ENCODE measurements around the gene B3GLCT. TPM values are rescaled to one million over a fixed set of nuclear protein-coding genes. Genes with fewer than 3 reads are reported as not detected.

Gene B3GLCT
- total and polyA plus RNA-seq, 10 of the 15 experiments (the other 5 are each of a cell fraction or from before 2014, with no cell fraction given) = 0.07 to 0.89 (median 0.25) TPM

- TF ChIP-seq MTA2 (IDR thresholded peaks at IDR 0.05; ENCODE audit: low read depth) = no peak
- TF ChIP-seq IKZF1 (conservative IDR thresholded peaks at IDR 0.05) = no peak
- no peak for TF ChIP-seq BCL11A (IDR thresholded peaks at IDR 0.05; ENCODE audit: low read depth, low read length)
- no peak for TF ChIP-seq IRF4 (IDR thresholded peaks at IDR 0.05; ENCODE audit: low read depth, low read length)
- no peak for TF ChIP-seq BCL3 (IDR thresholded peaks at IDR 0.05; ENCODE audit: borderline replicate concordance, insufficient read depth, low read depth, low read length, poor library complexity, severe bottlenecking)
- no peak for TF ChIP-seq SIN3A (IDR thresholded peaks at IDR 0.05; ENCODE audit: low read depth, low read length)
- TF ChIP-seq CTCF (IDR thresholded peaks at IDR 0.05 in 2 of 3, conservative IDR thresholded peaks at IDR 0.05 in 1 of 3; ENCODE audit: control insufficient read depth in 2 of 3, extremely low read depth in 1 of 3, insufficient read depth in 1 of 3, low read depth in 3 of 3, low read length in 3 of 3) = no peak
Observed at GRCh38 chr13:31209841-31210210, 10.1 kb downstream of the B3GLCT start (continued).

- H3K4me1 ChIP-seq (ENCODE audit: control insufficient read depth, insufficient read depth, low read length) = no peaks in the 10 kb centered on the region
- no peaks in the 10 kb centered on the region for H3K79me2 ChIP-seq (ENCODE audit: control insufficient read depth, insufficient read depth, low read length)
- no TSS peak for BruUV-seq (replicated peaks)
- ChIA-PET CTCF (no interaction called here), POLR2A (no interaction called here), RAD21 (ENCODE audit: unreplicated experiment) (no interaction called here), SMC1A (ENCODE audit: uncharacterized antibody, unreplicated experiment) (no interaction called here)
- H3K9me3 ChIP-seq (replicated peaks; ENCODE audit: control insufficient read depth, insufficient read depth, low read length) = no peaks in the 10 kb centered on the region
- H3K9ac ChIP-seq (ENCODE audit: control insufficient read depth, insufficient read depth, low read length) = no peak overlapping the region
- H3K27me3 ChIP-seq (replicated peaks in 1 of 2; ENCODE audit: control insufficient read depth in 2 of 2, insufficient read depth in 2 of 2, low read length in 1 of 2) = no peaks in the 10 kb centered on the region
- H3K36me3 ChIP-seq (ENCODE audit: control insufficient read depth in 2 of 2, insufficient read depth in 2 of 2, low read length in 1 of 2) = no peaks in the 10 kb centered on the region
- ATAC-seq (no peak), FAIRE-seq (no peak), DNase-seq (ENCODE audit: low read depth, low spot score) (no peak)
- H3K4me3 ChIP-seq = no peak overlapping the region
- no peaks in the 10 kb centered on the region for H4K20me1 ChIP-seq (ENCODE audit: control insufficient read depth, insufficient read depth)
- no peak overlapping the region for H3K4me2 ChIP-seq (ENCODE audit: control insufficient read depth, insufficient read depth)
- WGBS (ENCODE audit: insufficient coverage, insufficient replicate concordance, low lambda C conversion rate, missing lambda C conversion rate) = 0% methylated on average over 2 of the region's 2 CpGs
- in situ Hi-C loops (cut with MboI) (no loop called here), intact Hi-C loops (cut with micrococcal nuclease; ENCODE audit: unreplicated experiment) (no loop called here)
- H3K27ac ChIP-seq (ENCODE audit: control insufficient read depth, insufficient read depth) = no peak overlapping the region
- H2AFZ ChIP-seq (ENCODE audit: control insufficient read depth, low read depth, low read length) = no peak overlapping the region
- TF ChIP-seq HDAC2 (IDR thresholded peaks at IDR 0.05) = no peak
- no peak for TF ChIP-seq MXI1 (IDR thresholded peaks at IDR 0.05; ENCODE audit: low read depth, low read length)
- no peak for TF ChIP-seq GATAD2B (conservative IDR thresholded peaks at IDR 0.05; ENCODE audit: low read depth)
- TF ChIP-seq STAT3 (IDR thresholded peaks at IDR 0.05; ENCODE audit: low read depth, low read length) = no peak
- TF ChIP-seq GABPA (IDR thresholded peaks at IDR 0.05; ENCODE audit: low read depth) = no peak
- TF ChIP-seq REST (IDR thresholded peaks at IDR 0.05; ENCODE audit: low read depth, low read length) = no peak
- no peak for TF ChIP-seq MYC (IDR thresholded peaks at IDR 0.05; ENCODE audit: insufficient read depth, insufficient read length, insufficient replicate concordance, low read length, severe bottlenecking)
Observed at GRCh38 chr13:31213651-31214289, 14.0 kb downstream of the B3GLCT start.
